C4-2B (cell line): Measurements from ENCODE around the gene SELENBP1.

Experiments used
- ZFX ChIP-seq: fragments of 450-650 bp; IDR thresholded peaks from 2 replicates; pipeline ENCODE4 v1.6.1; 2017
- TF ChIP-seq, protein P1 (sequence below): fragments of 450-650 bp; conservative IDR thresholded peaks from 2 replicates; pipeline ENCODE4 v1.5.1; 2017; ENCODE audit warnings: mild to moderate bottlenecking

DNA sequence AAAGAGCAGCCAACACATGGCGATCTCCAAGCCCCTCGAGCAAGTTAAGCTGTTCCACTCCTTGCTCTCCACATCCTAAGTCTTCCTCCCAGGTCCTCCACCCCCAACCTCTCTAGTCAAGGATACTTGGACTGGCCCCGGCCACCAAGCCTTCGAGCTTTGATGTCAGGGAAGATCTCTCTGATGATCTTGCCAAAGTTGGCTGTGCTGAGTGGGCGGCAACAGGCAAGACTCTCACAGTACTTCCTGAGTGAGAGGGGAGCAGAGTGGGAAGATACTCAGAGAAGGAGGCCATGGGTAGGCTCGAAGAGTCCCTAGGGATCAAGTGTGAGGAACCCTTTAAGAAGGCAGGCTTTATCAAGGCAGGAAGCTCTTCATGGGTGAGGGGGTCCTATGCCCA is 28.2 kb downstream of the SELENBP1 start:
- TF ChIP-seq, protein P1, sequence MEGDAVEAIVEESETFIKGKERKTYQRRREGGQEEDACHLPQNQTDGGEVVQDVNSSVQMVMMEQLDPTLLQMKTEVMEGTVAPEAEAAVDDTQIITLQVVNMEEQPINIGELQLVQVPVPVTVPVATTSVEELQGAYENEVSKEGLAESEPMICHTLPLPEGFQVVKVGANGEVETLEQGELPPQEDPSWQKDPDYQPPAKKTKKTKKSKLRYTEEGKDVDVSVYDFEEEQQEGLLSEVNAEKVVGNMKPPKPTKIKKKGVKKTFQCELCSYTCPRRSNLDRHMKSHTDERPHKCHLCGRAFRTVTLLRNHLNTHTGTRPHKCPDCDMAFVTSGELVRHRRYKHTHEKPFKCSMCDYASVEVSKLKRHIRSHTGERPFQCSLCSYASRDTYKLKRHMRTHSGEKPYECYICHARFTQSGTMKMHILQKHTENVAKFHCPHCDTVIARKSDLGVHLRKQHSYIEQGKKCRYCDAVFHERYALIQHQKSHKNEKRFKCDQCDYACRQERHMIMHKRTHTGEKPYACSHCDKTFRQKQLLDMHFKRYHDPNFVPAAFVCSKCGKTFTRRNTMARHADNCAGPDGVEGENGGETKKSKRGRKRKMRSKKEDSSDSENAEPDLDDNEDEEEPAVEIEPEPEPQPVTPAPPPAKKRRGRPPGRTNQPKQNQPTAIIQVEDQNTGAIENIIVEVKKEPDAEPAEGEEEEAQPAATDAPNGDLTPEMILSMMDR: no peak
- TF ChIP-seq ZFX: no peak
